Transverse colon (tissue), 4 donors: Measurements from ENCODE around the gene ZBTB7B.

Experiments
- POLR2A ChIP-seq: fragments of 450-650 bp; IDR thresholded peaks from one replicate; pipeline ENCODE4 v1.6.1; 2016; ENCODE audit warnings: antibody characterized with exemption, mild to moderate bottlenecking, moderate library complexity
- POLR2AphosphoS5 ChIP-seq, 3 donors: sonication (generic); formaldehyde crosslinking; IDR thresholded peaks; one replicate each; pipeline ENCODE4 v1.6.1; 2016; ENCODE audit warnings: antibody characterized with exemption in 3 of 3
- TF ChIP-seq, protein P1 (sequence below), 5 experiments: fragments of 200-600 bp in 3 of 5; fragments of 450-650 bp in 2 of 5; sonication (generic) in 3 of 5; IDR thresholded peaks; 1 replicate in 2 of 5; 2 replicates in 3 of 5; pipeline ENCODE4 v1.5.1; 2016 to 2017; ENCODE audit warnings: antibody characterized with exemption in 5 of 5, inconsistent platforms in 3 of 5, mild to moderate bottlenecking in 2 of 5, moderate library complexity in 1 of 5

DNA sequence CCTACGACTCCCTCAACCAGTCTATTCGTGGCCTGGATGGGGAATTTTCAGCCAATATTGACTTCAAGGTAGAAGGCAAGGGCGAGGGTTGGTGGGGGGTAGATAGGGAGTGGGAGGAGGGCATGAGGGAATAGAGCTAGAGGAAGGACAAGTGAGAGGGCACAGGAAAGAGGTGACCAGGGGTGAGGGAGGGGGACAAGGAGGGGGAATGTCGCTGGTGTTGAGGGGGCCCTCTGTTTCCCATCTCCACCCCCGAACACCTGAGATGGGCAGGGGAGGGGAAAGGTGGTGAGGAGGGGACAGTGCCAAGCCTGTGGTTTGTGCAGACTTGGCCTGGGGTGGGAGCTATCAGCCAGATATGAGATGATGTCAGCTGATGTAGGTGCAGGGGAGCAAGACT, 40.2 kb downstream of the ZBTB7B start:
- TF ChIP-seq, protein P1, sequence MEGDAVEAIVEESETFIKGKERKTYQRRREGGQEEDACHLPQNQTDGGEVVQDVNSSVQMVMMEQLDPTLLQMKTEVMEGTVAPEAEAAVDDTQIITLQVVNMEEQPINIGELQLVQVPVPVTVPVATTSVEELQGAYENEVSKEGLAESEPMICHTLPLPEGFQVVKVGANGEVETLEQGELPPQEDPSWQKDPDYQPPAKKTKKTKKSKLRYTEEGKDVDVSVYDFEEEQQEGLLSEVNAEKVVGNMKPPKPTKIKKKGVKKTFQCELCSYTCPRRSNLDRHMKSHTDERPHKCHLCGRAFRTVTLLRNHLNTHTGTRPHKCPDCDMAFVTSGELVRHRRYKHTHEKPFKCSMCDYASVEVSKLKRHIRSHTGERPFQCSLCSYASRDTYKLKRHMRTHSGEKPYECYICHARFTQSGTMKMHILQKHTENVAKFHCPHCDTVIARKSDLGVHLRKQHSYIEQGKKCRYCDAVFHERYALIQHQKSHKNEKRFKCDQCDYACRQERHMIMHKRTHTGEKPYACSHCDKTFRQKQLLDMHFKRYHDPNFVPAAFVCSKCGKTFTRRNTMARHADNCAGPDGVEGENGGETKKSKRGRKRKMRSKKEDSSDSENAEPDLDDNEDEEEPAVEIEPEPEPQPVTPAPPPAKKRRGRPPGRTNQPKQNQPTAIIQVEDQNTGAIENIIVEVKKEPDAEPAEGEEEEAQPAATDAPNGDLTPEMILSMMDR (IDR thresholded peaks at IDR 0.05), result no peak
- TF ChIP-seq POLR2AphosphoS5 (IDR thresholded peaks at IDR 0.05) (no peak), POLR2A (no peak)
